NCI-H748 treated with DMSO at 0.1 percent for 48 hours (cell line): ENCODE data around the gene NUCB1.
"Not testable (repeated sequence)": the region's sequence is repeated elsewhere in the genome, so short reads cannot be mapped to it uniquely, and the experiment has no call there.

ENCODE experiments used
- DNase-seq: peaks from one replicate; lab custom pipeline; 2025; lab: John Stamatoyannopoulos, UW

The NUCB1 gene

DNA sequence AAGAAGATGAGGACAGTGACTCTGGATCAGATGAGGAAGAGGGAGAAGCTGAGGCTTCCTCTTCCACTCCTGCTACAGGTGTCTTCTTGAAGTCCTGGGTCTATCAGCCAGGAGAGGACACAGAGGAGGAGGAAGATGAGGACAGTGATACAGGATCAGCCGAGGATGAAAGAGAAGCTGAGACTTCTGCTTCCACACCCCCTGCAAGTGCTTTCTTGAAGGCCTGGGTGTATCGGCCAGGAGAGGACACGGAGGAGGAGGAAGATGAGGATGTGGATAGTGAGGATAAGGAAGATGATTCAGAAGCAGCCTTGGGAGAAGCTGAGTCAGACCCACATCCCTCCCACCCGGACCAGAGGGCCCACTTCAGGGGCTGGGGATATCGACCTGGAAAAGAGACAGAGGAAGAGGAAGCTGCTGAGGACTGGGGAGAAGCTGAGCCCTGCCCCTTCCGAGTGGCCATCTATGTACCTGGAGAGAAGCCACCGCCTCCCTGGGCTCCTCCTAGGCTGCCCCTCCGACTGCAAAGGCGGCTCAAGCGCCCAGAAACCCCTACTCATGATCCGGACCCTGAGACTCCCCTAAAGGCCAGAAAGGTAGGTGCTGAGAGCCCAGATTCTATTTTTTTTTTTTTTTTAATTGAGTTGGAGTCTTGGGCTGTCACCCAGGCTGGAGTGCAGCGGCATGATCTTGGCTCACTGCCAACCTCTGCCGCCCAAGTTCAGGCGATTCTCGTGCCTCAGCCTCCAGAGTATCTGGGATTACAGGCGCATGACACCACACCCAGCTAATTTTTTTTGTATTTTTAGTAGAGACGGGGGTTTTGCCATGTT, 25.6 kb upstream of the NUCB1 start:
- DNase-seq, result no peak

DNA sequence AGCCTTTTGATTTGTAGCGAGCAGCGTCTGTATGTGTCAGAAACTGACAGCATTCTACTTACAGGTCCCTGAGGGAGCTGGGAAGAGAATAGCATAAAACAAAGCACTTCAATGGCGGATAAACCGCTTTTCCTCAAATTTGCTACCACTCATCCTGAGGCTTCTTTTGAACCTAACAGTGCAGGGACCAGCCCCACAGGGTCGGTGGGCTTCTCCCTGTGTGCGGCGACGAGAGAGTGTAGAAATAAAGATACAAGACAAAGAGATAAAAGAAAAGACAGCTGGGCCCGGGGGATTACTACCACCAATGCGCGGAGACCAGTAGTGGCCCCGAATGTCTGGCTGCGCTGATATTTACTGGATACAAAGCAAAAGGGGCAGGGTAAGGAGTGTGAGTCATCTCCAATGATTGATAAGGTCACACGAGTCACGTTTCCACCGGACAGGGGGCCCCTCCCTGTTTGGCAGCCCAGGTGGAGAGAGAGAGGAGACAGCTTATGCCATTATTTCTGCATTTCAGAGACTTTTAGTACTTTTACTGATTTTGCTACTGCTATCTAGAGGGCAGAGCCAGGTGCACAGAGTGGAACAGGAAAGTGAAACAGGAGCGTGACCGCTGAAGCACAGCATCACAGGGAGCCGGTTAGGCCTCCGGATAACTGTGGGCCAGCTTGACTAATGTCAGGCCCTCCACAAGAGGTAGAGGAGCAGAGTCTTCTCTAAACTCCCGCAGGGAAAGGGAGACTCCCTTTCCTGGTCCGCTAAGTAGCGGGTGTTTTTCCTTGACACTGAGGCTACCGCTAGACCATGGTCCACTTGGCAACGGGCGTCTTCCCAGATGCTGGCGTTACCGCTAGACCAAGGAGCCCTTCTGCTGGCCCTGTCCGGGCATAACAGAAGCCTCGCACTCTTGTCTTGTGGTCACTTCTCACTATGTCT, 23.8 kb upstream of the NUCB1 start:
- DNase-seq, result not testable (repeated sequence)

DNA sequence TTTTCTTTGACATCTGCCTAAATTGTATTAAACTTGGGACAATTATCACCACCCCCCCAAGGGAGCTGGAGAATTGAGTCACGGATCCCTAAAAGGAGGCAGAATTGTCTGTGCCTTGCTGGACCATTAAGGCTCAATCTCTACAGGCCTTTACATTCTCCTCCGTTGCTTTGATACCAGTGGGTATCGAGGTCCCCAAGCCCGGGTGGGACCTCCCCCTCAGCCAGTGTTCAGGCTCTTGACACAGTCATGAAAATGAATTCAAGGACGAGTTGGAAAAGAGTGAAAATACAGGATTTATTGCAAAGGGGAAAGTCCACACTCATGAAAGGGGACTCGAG, 22.3 kb upstream of the NUCB1 start:
- no peak for DNase-seq

DNA sequence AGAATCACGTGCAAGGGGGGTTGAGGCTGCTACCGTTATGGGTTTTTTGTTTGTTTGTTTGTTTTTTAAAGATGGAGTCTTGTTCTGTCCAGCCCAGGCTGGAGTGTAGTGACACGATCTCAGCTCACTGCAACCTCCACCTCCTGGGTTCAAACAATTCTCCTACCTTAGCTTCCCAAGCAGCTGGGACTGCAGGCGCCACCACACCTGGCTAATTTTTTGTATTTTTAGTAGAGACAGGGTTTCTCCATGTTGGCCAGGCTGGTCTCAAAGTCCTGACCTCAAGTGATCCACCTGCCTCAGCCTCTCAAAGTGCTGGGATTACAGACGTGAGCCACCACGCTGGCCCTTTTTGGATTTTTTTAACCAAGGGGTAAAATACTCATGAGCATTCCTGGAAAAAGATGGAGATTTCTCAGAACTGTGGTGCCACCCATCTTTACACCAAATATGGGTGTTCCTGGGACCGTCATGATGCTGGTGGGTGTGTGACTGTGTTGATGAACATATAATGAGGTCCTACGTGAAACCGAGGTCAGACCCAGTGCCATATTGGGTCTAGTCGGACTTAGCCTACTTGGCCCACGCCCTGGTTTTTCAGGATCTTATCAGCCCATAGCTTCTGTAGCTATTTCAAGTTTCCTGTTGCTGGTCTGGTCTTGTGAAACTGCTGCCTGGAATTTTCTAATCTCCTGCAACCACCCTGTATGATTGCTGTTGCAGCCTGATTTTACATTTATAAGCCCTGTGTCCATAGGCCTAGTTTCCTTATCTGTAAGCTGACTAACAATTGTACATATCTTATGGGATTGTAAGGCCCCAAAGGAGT, 21.7 kb upstream of the NUCB1 start:
- DNase-seq, result no peak

DNA sequence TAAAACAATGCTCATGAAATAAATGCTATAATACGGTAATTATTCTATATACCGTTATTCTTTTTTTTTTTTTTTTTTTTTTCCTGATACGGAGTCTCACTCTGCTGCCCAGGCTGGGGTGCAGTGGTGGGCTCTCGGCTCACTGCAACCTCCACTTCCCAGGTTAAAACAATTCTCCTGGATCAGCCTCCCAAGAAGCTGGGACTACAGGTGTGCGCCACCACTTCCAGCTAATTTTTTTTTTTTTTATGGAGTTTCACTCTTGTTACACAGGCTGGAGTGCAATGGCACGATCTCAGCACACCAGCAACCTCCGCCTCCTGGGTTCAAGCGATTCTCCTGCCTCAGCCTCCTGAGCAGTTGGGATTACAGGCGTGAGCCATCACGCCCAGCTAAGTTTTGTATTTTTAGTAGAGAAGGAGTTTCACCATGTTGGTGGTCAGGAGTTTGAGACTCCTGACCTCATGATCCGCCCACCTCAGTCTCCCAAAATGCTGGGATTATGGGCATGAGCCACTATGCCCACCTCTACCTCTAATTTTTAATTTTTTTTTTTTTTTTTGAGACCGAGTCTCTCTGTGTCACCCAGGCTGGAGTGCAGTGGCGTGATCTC, 21.0 kb upstream of the NUCB1 start:
- DNase-seq, result no peak

DNA sequence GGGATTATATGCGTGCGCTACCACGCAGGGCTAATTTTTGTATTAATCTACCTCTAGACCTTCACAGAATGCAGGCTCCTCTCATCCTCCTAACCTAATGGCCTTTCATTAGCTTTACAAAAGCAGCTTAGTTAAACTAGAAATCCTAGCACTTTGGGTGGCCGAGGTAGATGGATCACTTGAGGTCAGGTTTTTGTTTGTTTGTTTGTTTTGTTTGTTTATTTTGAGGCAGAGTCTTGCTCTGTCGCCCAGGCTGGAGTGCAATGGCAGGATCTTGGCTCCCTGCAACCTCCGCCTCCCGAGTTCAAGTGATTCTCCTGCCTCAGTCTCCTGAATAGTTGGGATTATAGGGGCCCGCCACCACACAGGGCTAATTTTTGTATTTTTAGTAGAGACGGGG, 20.4 kb upstream of the NUCB1 start:
- DNase-seq, result not testable (repeated sequence)

DNA sequence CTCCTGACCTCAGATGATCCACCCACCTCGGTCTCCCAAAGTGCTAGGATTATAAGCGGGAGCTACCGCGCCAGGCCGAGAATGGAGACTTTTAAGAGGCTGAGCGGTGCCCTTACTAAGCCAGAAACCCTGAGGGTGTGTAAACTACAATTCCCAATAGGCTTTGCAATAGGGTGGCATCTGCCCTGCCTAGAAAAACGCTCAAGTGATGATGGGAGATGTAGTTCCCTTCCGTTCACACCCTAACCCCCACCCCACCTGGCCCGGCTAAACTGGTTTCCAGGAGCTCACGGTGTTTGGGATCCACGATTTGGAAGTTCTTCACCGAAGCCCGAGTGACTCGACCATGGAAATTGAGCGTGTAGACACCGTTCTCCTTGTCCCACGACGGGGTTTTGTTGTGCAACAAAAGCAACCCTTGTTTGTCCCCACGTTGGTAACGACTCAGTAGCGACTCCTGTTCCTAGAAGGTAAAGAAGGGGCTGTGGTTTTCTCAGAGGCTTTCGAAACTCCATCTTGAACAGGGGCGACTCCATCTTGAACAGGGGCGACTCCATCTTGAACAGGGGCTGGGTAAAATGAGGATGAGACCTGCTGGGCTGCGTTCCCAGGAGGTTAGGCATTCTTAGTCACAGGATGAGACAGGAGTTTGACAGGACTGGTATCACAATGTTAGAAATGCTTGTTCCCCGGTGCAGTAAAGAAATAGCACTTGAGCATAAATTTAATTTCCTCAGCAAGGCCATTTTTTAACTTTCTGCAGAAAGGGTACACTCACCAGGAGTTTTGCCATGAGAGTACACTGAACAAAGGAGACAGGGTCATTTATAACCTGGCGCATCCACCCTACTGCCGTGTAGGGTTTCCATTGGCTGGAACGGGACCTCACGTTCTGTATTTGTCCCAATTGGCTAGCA, 18.1 kb upstream of the NUCB1 start:
- no peak for DNase-seq

DNA sequence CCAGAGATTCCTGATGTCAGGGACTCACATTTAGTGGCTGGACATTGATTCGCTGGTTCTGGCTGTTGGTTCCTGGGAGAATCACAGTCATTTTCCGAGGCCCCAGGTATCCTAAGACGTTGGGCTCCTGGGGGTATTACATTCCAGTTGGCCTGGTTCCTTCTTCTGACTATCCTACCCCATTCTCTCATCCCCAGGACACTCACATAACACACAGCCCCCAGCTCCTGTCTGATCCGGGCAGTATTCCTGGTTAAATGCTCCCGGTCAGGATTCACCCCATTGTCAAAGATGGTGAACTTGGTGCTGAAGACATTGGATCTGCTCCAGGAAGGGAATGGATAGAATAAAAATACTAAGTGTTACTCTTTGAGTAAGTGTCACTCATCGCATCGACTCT, 16.4 kb upstream of the NUCB1 start:
- DNase-seq, result no peak

DNA sequence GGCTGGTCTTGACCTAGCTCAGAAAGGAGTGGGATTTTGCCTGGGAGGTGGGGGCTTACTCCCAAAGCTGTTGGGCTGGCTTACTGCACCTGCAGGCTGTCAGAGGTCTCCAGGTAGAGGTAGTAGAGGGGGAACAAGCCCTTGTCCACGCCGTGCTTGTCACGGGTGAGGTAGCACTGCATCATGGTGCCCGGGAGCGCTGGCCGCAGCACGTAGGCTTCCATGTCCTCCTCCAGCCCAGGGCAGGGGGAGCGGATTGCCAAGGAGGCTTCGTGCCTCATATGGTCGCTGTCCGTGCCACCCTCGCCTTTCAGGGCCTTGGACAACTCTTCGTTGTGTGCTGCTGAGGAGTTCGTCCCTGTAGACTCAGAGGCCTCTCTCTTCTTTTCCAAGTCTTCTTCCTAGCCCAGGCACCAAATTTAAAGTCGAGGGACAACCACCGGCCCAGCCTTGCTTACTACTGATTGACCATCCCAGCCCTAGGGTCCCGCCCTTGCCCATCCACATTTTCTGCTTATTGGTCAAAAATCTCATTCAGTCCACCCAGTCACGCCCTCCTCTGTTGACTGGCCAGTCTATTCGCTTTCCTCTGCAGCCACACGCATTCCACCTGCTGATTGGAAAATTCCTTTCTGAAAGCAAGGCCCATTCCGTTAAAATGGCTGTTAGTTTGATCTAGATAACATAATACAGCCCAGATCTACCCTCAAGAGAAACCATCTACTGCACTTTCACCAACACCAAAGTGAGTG, 12.1 kb upstream of the NUCB1 start:
- DNase-seq, result no peak

DNA sequence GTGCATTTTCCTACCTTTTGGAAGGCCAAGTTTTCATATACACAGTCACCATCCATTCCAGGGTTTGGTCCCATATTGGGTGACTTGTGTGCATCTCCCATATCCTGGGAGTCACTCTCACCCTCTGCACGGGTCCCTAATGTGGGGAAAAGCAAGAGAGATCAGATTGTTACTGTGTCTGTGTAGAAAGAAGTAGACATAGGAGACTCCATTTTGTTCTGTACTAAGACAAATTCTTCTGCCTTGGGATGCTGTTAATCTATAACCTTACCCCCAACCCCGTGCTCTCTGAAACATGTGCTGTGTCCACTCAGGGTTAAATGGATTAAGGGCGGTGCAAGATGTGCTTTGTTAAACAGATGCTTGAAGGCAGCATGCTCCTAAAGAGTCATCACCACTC, 10.6 kb upstream of the NUCB1 start:
- not testable (repeated sequence) for DNase-seq

DNA sequence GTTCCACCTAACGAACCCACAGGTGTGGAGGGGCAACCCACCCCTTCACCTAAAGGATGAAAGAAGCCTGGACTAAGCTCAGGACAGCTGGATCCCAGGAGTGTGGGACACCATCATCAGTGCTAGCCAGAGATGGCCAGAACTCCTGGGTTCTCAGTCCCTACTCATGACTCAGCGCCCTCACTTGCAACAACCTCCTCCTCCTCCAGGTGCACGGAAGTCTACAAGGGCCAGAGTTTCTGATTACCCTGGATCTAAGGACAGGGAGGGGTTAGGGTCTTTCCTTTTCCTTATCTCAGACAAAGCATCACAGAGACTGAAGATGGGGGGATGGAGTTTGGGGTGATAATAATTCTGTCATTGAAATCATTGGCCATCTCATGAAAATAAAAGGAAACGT, 9.6 kb upstream of the NUCB1 start:
- no peak for DNase-seq

DNA sequence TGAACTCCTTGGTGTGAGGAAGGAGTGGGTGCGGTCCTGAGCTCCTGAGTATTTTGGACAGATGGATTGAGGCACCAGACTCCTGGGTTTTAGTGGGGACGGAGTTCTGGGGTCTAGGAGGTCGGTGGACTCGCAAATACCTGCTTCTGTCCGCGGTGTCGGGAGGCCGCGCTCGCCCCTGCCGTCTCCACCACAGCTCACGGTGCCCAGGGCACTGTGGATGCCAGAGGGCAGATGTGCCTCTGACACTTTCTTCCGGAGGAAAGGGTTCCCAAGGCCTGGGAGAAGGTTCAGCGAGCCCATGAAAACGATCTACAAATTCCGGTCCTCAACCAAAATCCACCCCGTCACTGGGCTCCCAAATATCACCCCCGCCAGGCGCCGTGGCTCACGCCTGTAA, 4.9 kb upstream of the NUCB1 start:
- no peak for DNase-seq

DNA sequence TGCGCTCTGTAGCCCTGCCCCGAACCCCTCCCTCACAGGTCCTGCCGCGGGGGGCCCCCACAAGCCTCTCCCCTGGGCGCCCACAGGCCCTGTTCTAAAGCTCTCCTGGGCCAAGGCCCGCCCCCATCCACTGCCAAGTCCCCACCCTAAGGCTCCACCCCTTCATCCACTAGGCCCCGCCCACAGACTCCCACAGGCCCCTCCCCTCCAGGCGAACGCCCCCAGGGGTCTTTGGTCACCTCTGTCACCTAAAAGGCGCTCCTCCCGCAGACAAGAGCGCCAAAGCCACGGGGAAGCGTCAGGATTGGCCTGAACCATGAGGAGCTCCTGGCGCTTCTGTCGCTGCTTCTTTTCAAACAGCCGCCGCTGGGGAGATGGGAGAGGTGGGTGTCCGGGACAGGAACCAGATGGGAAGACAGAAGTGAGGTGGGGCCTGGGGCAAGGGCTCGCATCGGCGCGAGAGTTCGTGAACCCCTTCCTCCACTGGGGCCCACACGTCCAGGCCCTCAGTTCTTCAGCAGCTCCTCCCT, 3.9 kb upstream of the NUCB1 start:
- DNase-seq, result no peak

DNA sequence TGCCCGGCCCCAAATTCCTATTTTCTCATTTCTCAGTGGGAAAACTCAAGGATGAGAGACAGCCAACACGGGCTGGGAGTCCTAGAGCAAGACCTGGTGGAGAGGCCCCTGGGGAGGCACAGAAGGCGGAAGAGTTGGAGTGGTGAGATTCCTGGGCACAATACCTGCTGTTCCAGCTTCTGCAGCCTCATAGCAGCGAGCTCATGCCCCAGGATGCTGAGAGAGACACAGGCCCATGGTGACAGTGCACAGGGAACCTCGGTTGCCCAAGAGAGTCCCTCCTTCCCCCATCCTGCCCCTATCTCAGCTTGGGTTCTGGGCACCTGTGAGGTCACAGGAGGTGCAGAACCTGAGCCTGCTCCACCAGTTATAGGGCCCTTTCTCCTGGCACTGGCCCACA, 2.9 kb upstream of the NUCB1 start:
- no peak for DNase-seq

DNA sequence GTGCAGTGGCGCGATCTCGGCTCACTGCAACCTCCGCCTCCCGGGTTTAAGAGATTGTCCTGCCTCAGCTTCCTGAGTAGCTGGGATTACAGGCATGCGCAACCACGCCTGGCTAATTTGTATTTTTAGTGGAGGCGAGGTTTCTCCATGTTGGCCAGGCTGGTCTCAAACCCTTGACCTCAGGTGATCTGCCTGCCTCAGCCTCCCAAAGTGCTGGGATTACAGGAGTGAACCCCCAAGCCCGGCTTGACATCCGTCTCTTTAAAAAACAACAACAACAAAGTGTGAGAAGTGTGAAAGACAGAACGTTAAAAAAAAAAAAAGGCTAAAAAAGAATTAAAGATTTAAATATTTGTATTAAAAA, 744 bp upstream of the NUCB1 start:
- not testable (repeated sequence) for DNase-seq

DNA sequence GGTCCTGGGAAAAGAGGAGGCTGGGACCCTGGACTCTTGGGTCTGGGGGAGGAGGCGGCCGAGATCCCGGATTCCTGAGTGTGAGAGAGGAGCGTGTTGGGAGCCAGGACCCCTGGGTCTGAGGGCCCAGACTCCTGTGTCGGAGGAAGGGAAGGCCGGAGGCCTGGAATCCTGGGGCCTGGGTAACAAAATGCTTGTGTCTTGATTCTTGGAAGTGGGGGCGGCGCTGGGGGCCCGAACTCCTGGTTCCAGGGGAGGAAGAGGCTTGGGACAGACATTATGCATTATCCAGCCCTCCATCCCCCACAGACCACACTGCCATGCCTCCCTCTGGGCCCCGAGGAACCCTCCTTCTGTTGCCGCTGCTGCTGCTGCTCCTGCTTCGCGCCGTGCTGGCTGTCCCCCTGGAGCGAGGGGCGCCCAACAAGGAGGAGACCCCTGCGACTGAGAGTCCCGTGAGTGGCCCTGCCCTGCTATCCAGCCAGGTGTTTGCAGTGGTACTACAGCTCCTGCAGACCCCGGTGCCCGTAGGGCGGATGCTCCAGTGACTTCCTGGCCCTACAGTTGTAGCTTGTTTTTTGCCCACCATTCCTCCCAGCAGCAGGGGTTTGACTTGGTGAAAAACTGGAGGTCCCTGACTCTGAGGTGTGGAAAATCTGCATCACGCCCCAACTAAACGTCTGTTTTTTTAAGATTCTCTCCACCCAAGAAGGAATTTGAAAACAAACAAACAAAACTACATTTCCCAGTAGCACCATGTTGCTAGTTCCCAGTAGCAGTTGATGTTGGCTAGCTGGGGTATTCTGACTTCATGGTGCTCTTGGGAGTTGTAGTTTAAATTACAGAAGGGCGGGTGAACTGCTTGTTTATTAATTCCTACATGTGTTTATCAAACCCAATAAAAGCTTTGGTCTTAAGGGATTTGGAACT, 630 bp downstream of the NUCB1 start:
- DNase-seq, result no peak

DNA sequence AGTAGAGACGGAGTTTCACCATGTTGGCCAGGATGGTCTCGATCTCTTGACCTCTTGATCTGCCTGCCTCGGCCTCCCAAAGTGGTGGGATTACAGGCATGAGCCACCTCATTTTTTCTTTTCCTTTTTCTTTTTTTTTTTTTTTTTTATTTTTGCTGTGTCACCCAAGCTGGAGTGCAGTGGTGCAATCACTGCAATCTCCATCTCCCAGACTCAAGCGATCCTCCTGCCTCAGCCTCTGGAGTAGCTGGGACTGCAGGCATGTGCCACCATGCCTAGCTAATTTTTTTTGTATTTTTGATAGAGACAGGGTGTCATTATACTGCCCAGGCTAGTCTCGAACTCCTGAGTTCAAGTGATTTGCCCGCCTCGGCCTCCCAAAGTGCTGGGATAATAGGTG, 2.2 kb downstream of the NUCB1 start:
- not testable (repeated sequence) for DNase-seq

DNA sequence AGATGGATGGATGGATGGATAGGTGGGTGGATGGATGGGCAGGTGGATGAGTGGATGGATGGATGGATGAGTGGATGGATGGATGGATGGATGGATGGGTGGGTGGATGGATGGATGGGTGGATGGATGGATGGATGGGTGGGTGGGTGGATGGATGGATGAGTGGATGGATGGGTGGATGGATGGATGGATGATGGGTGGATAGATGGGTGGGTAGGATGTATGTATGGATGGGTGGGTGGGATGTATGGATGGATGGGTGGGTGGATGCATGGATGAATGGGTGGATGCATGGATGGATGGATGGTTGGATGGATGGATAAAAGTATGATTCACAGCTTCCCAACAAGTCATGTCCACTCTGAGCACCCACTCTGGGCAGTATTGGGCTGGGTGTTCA, 3.7 kb downstream of the NUCB1 start:
- not testable (repeated sequence) for DNase-seq

DNA sequence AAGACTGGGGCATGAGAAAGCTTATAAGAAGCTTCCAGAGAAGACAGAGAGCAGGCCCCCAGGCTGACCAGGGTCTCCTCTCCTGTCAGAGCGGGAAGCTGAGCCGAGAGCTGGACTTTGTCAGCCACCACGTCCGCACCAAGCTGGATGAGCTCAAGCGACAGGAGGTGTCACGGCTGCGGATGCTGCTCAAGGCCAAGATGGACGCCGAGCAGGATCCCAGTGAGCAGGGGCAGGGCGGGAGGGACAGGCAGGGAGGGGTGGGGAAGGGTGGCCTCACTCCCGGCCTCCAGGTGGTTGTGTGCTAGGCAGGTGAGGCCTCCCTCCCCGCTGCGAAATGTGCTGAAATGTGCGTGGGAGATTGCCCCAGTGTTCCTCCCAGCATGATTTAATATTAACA, 5.6 kb downstream of the NUCB1 start:
- DNase-seq, result no peak
